ENCODE data around the gene TOE1.
"Not testable (repeated sequence)": the region's sequence is repeated elsewhere in the genome, so short reads cannot be mapped to it uniquely, and the experiment has no call there.

The TOE1 gene

DNA sequence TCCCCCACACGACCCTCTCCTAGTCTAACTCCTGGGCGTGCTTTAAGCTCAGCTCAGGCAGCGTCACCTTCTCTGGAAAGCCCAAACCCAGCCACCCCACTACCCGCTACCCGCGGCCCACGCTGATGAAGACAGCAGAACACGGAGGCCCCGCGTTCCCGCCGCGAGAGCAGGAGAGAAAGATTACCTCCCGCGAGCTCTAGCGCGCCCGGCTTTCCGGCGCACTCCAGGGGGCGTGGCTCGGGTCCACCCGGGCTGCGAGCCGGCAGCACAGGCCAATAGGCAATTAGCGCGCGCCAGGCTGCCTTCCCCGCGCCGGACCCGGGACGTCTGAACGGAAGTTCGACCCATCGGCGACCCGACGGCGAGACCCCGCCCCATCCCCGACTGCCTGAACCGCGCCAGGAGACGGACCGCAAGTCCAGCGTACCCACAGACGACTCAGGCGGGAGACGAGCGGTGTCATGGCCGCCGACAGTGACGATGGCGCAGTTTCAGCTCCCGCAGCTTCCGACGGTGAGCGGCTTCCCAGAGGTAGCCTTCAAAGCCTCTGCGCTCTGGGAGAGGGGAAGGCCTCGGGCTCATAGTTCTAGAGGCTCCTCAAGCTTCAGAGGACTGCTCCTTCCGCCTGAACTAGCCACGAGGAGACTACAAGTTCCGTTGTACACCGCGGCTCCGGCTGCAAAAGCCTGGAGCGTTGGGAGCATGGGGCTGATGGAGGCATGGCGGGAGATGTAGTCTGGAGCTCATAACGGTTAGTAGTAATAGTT lies at the start of gene TOE1, which contains the start of gene MUTYH:
Gene TOE1, plus strand, starts transcription at position 382 of the 770 bp plus-strand sequence. Its CDS starts 83 bp downstream, at position 465.
Gene MUTYH, minus strand, starts transcription at position 652 of the 770 bp plus-strand sequence. CDS start 5,935 bp downstream, outside the sequence.
- DNase-seq, result peak; percentile 94

GRCh38 chr1:45291002-45291401 lies 49.0 kb upstream of the TOE1 start:
- not testable (repeated sequence) for DNase-seq

DNA sequence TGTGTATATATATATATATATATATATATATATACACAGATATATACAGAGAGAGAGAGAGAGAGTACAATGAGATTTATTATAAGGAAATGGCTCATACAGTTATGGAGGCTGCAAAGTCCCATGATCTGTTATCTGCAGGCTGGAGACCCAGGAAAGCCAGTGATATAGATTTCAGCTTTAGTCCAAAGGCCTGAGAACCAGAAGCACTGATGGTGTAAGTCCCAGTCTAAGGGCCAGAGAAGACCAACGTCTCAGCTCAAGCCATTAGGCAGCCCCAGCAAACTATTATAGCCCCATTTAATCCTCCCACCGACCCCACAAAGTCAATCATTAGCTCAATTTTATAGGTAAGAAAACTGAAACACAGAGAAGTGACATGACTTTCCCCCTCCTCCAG lies 48.3 kb upstream of the TOE1 start:
- DNase-seq, result no peak

DNA sequence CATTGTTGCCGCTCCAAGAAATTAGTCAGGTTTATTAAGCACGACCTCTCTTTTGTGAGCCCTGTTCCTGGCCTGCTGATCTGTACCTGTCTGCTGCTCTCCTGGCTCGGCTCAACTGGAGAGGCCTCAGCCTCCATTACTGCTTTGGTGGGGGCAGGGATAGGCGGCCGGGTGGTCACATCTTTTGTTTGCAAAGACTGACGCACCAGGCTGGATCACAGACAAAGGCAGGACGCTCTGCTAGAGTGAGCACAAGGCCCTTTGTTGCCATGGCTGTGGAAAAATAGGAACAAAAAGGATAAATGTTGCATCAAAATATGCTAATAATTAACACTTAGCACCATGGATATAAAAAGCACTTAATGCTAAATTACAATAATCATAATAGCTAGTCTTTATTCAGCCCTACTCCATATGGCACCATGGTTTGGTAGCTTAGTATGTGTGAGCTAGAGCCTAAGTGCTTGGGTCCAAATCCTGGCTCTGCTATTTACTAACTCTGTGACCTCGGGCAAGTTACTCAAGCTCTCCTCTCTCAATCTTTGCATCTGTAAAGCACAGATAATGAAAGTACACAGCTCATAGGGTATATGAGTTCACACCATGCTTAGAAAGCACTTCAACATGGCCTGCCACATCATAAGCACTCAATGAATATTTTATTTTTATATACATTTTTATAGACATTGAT lies 42.2 kb upstream of the TOE1 start:
- DNase-seq, result no peak

DNA sequence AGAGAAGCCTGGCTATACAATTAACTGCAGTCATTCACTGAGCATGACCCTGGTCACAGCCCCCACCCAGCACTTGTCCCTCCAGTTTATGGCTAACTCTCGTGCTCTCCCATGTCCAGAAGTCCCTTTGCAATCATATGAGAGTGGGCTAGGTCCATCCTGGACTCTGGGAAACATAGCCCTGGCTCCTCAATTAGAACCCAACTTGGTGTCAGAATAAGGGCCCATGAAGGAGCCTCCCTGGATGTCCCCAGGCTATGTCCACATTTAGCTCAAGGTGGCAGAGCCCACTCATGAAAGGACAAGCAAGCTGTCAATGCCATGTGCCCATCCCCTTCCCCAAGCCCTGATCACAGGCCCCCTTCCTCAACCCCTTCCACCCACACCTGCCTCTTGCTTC lies 40.7 kb upstream of the TOE1 start:
- no peak for DNase-seq

- DNase-seq, result peak; percentile 83
Observed at GRCh38 chr1:45299981-45300668, 39.8 kb upstream of the TOE1 start.

DNA sequence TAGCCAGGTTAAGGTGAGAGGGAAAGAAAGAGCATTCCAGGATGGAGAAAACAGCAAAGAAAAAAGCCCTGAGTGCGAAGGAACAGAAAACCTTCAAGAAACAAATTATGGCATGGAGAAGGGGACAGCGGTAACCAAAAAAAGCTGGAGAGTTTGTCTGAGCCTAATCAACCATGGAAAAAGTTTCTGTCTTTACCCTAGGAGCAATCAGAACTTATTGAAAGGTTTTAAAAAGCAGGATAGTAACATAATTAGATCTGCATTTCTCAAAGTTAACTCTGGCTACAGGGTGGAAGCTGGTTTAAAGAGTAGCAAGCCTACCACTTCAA lies 39.3 kb upstream of the TOE1 start:
- no peak for DNase-seq

- DNase-seq, result no peak
Observed at GRCh38 chr1:45302505-45303150, 37.3 kb upstream of the TOE1 start.

DNA sequence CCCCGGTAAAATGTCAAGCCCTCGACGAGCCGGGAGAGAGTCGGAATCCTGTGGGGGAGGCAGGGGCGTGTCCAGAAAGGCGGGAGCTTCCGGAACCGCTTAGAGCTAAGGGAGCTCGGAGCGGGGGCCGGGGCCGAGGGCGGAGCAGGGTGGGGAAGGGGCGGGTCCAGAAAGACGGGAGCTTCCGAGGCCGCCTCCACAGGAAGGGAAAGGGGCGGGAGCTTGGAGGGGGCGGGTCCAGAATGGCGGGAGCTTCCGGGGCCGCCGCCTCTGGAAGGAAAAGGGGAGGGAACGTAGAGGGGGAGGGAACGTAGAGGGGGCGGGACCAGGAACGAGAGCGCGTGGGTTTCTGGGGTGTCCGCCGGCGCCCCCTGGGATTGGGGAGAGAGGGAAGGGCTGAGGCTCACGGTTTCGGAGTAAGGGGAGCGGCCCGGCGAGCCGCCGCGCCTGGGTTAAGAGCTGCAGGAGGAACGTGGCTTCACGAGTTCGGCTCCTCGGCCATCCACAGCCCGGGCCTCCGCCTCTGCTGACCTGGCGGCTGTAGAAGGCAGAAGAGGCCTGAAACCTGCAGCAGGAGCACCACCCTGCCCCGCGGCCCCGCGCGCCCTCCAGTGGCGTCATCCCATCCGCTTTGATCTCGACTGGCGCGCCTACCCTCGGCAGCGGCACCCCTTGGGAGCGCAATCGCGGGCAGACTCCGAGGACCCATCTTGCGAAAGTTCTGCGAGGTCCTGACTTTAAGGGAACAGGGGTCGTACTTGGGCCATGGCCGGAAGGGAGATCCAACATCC lies 36.3 kb upstream of the TOE1 start:
- peak; percentile 91 for DNase-seq

- peak; percentile 27 for DNase-seq
Observed at GRCh38 chr1:45304311-45305081, 35.5 kb upstream of the TOE1 start.

- DNase-seq, result no peak
Observed at GRCh38 chr1:45305231-45305630, 34.7 kb upstream of the TOE1 start.

- no peak for DNase-seq
Observed at GRCh38 chr1:45306319-45306718, 33.7 kb upstream of the TOE1 start.

DNA sequence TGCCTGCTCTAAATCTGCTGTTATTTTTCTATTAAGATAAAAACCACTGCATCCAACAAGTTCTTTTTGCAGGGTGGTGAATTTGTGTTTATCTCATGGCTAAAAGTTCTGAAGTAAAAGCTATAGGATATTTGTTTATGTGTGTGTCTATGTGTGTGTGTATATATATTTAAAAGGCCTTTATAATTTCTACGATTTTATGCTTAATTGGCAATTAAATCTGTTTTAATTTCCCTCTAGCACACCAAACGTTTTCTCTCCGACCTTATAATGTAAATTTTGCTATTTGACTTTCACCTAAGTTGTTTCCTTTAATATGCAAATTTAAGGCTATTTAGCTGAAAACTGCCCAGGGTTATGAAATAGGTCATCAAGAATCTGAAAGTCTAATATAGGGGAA lies 33.1 kb upstream of the TOE1 start:
- no peak for DNase-seq

DNA sequence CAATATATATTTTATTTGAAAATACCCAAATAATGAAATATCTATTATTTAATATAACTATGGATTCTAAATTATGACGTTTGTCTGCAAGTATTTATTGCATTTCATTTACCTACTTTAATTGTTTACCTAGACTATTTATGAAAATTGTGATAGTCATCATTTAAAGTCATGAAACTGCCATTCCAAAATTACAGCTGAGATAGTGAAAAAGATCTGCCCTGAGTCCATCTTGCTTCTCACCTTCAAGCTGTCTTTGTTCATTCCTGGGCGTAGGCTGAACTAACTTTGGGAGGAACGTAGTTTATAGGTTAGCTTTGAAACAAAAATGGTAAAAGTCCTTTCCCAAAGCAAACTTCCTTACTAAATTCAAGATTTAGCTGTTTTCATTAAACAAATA lies 25.7 kb upstream of the TOE1 start:
- DNase-seq, result no peak

- DNase-seq, result no peak
Observed at GRCh38 chr1:45317166-45317565, 22.8 kb upstream of the TOE1 start.

GRCh38 chr1:45319761-45320160 lies 20.2 kb upstream of the TOE1 start:
- no peak for DNase-seq

GRCh38 chr1:45321444-45321843 lies 18.5 kb upstream of the TOE1 start:
- no peak for DNase-seq

DNA sequence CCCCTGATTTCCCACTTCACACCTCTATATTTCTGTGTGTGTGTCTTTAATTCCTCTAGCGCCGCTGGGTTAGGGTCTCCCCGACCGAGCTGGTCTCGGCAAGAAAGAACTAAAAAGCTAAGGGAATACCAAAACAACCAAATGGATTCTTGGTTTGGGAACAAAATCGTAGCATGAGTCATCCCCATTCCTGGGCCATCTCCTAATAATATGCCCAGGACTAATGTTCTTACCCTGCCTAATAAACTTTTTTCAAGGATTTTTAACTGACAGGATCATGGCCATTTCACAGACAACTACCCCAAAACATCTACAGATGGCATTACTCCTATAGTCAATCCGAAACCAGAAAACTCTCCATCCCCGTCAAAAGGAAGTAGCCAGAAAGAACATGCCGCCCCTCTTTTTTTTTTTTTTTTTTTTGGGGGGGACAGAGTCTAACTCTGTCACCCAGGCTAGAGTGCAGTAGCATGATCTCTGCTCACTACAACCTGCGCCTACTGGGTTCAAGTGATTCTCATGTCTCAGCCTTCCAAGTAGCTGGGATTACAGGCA lies 17.4 kb upstream of the TOE1 start:
- DNase-seq, result no peak

DNA sequence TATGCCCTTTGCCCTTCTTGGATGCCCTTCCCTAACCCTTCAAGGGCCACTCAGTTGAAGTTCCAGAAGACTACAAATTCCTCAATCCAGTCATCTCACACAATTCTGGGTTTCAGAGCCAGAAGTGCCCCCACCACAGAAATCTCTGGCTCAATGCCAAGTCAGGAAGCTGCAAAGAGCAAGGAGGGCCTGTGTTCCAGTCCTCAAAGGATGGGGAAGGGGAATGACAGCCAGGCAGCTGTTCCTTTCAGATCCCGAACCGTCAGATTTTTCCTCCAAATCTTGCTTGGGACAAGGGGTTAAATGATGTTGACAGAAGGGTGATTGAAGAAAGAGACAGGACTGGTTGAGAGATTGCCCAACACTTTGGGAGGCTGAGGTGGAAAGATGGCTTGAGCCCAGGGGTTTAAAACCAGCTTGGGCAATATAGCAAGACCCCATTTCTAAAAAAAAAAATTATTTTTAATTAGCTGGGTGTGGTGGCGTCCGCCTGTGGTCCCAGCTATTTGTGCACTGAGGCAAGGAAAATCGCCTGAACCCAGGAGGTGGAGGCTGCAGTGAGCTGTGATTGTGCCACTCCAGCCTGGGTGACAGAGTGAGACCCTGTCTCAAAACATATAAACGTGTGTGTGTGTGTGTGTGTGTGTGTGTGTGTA lies 14.0 kb upstream of the TOE1 start:
- no peak for DNase-seq

Measured in NCI-H510A treated with DMSO at 0.1 percent for 48 hours (cell line).